PC-9 (cell line): ENCODE results near the gene ATP13A3. TPM values are rescaled to one million over a fixed set of nuclear protein-coding genes. Genes with fewer than 3 reads are reported as not detected.

Experiments
- BruUV-seq: library from RNA; stranded (reverse); fragments of 400-500 nt; replicated peaks from 2 replicates; lab custom pipeline; 2021; lab: Mats Ljungman, UMichigan
- CTCF ChIA-PET: fragments of 300-600 bp; sonication (Branson Sonifier 250); formaldehyde crosslinking; loops from one replicate; lab custom pipeline; 2022; ENCODE audit warnings: antibody characterized with exemption; lab: Charles Lee
- POLR2A ChIA-PET: fragments of 300-600 bp; sonication (Branson Sonifier 250); formaldehyde crosslinking; loops from one replicate; lab custom pipeline; 2022; ENCODE audit warnings: antibody characterized with exemption; ENCODE audit not compliant: unreplicated experiment; lab: Charles Lee
- DNase-seq, 2 experiments: peaks; one replicate each; pipeline versions ENCODE4 v3.0.0 to v3.0.0-alpha.2; 2015 to 2022; ENCODE audit warnings: mixed read lengths in 1 of 2
- H2AFZ ChIP-seq: fragments of 200-600 bp; sonication (generic); 2 replicates; pipeline ENCODE4 v1.8.1; 2017; ENCODE audit warnings: antibody characterized with exemption
- H3F3A ChIP-seq: fragments of 200-600 bp; sonication (generic); 2 replicates; pipeline ENCODE4 v1.8.1; 2017; ENCODE audit warnings: antibody characterized with exemption, mild to moderate bottlenecking, low read depth; ENCODE audit not compliant: insufficient read depth
- H3K27ac ChIP-seq: fragments of 200-600 bp; sonication (generic); 2 replicates; pipeline ENCODE4 v1.6.1; 2016; ENCODE audit warnings: mixed run types
- H3K27me3 ChIP-seq: fragments of 200-600 bp; sonication (generic); 2 replicates; pipeline ENCODE4 v1.6.1; 2016; ENCODE audit warnings: low read depth, mixed run types; ENCODE audit not compliant: insufficient read depth
- H3K36me3 ChIP-seq: fragments of 200-600 bp; sonication (generic); 2 replicates; pipeline ENCODE4 v1.6.1; 2016; ENCODE audit warnings: low read depth, mixed run types
- H3K4me1 ChIP-seq: fragments of 200-600 bp; sonication (generic); replicated peaks from 2 replicates; pipeline ENCODE4 v1.6.1; 2016; ENCODE audit warnings: mixed run types; ENCODE audit not compliant: insufficient read depth
- H3K4me2 ChIP-seq: fragments of 200-600 bp; sonication (generic); 2 replicates; pipeline ENCODE4 v1.6.1; 2017; ENCODE audit warnings: mixed run types
- H3K4me3 ChIP-seq: fragments of 200-600 bp; sonication (generic); 2 replicates; pipeline ENCODE4 v1.6.1; 2016; ENCODE audit warnings: mixed run types
- H3K79me2 ChIP-seq: fragments of 200-600 bp; sonication (generic); 2 replicates; pipeline ENCODE4 v1.6.1; 2017; ENCODE audit warnings: low read depth, mixed run types
- H3K9me2 ChIP-seq: fragments of 200-600 bp; sonication (generic); 2 replicates; pipeline ENCODE4 v1.8.1; 2017; ENCODE audit warnings: mild to moderate bottlenecking; ENCODE audit not compliant: insufficient read depth
- H3K9me3 ChIP-seq: fragments of 200-600 bp; sonication (generic); 2 replicates; pipeline ENCODE4 v1.8.1; 2016; ENCODE audit warnings: low read depth; ENCODE audit not compliant: insufficient read depth
- H4K20me1 ChIP-seq: fragments of 200-600 bp; sonication (generic); 2 replicates; pipeline ENCODE4 v1.8.1; 2017; ENCODE audit not compliant: insufficient read depth
- EZH2 ChIP-seq: fragments of 200-600 bp; sonication (generic); IDR thresholded peaks from 2 replicates; pipeline ENCODE4 v1.8.0; 2017; ENCODE audit warnings: antibody characterized with exemption, low read depth
- intact Hi-C: fragments of 100-400 bp; cut with micrococcal nuclease; formaldehyde crosslinking; loops from one replicate; pipeline ENCODE4 v1.10.0; 2022; ENCODE audit not compliant: unreplicated experiment
- total RNA-seq: library from RNA; stranded (reverse); gene quantifications from 2 replicates; pipeline ENCODE4 v1.2.3, GENCODE V29; 2021
- TF ChIP-seq, protein P1 (sequence below): fragments of 200-600 bp; sonication (generic); conservative IDR thresholded peaks from 2 replicates; pipeline ENCODE4 v1.6.1; 2017; ENCODE audit warnings: mixed run types, antibody characterized with exemption, mild to moderate bottlenecking, moderate library complexity

Gene ATP13A3
- total RNA-seq, 1 experiment from 2014 or later = 242 TPM

DNA sequence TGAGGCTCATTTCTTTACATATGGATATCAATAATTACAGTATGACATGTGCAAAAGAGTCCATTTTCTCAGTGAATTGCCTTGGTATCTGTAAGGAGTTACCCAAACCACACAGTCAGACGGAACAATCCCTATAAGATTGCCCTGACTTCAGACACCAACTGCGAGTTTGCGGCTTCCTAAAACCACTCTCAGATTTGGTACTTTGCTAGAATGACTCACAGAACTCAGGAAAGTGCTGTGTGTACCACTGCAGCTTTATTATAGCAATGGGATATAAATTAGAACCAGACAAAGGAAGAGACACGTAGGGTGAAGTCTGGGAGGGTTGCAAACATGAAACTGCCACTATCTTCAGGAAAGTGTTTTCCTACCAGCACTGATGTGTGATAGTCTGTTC, 45.8 kb upstream of the ATP13A3 start:
- no peak overlapping the region for H2AFZ ChIP-seq
- POLR2A ChIA-PET = no interaction called here
- CTCF ChIA-PET = no interaction called here
- H3K9me3 ChIP-seq = peaks cover 15% of the 10 kb centered on the region
- H3K4me2 ChIP-seq = no peak overlapping the region
- H3K79me2 ChIP-seq = no peaks in the 10 kb centered on the region
- H3K9me2 ChIP-seq = no peaks in the 10 kb centered on the region
- DNase-seq = no peak
- H3K36me3 ChIP-seq = no peaks in the 10 kb centered on the region
- H3K27me3 ChIP-seq = no peaks in the 10 kb centered on the region
- TF ChIP-seq, protein P1, sequence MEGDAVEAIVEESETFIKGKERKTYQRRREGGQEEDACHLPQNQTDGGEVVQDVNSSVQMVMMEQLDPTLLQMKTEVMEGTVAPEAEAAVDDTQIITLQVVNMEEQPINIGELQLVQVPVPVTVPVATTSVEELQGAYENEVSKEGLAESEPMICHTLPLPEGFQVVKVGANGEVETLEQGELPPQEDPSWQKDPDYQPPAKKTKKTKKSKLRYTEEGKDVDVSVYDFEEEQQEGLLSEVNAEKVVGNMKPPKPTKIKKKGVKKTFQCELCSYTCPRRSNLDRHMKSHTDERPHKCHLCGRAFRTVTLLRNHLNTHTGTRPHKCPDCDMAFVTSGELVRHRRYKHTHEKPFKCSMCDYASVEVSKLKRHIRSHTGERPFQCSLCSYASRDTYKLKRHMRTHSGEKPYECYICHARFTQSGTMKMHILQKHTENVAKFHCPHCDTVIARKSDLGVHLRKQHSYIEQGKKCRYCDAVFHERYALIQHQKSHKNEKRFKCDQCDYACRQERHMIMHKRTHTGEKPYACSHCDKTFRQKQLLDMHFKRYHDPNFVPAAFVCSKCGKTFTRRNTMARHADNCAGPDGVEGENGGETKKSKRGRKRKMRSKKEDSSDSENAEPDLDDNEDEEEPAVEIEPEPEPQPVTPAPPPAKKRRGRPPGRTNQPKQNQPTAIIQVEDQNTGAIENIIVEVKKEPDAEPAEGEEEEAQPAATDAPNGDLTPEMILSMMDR = no peak
- no peak for TF ChIP-seq EZH2
- no TSS peak for BruUV-seq
- peaks cover 23% of the 10 kb centered on the region for H3K4me1 ChIP-seq
- H3K4me3 ChIP-seq = no peak overlapping the region
- no peaks in the 10 kb centered on the region for H4K20me1 ChIP-seq
- H3K27ac ChIP-seq = no peak overlapping the region
- peaks cover 40% of the 10 kb centered on the region for H3F3A ChIP-seq
- intact Hi-C loops = no loop called here

DNA sequence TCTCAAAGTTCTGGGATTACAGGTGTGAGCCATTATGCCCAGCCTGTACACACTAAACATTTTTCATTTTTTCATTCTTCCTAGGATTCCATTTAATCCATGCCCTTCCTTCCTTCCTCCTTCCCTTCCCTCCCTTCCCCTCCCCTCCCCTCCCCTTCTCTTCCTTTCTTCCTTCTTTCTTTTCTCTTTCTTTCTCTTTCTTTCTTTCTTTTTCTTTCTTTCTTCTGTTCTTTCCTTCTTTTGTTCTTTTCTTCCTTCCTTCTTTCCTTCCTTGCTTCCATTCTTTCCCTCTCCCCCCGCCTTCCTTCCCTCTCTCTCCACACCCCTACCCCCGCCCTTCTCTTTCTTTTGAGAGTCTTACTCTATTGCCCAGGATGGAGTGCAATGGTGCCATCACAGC, 40.9 kb upstream of the ATP13A3 start:
- TF ChIP-seq, protein P1 = no peak
- no peak for TF ChIP-seq EZH2
- Histone ChIP-seq H3K79me2 (0 out of 2 replicates have a peak, but pooled peaks cover 5% of the 10 kb centered on the region), H3K9me3 (0 out of 2 replicates have a peak, but pooled peaks cover 5% of the 10 kb centered on the region), H2AFZ (no peak overlapping the region), H3K4me1 (peaks cover 27% of the 10 kb centered on the region), H3K4me2 (peak overlapping the region; percentile 32; the same call in 1 of the 2 replicates), H3K36me3 (no peaks in the 10 kb centered on the region), H3K4me3 (no peak overlapping the region), H3K27me3 (no peaks in the 10 kb centered on the region), H3F3A (peaks cover 40% of the 10 kb centered on the region), H4K20me1 (no peaks in the 10 kb centered on the region), H3K27ac (peak overlapping the region; percentile 95), H3K9me2 (no peaks in the 10 kb centered on the region)
- intact Hi-C loops = loop anchor here (1.0 to 2.0 kb wide), 3 partner anchors 10 to 51 kb away; no protein-coding TSS in a partner anchor
- DNase-seq = no peak
- no TSS peak for BruUV-seq
- POLR2A ChIA-PET = interaction anchor here (0.6 to 1.0 kb wide), 5 partner anchors 29 to 610 kb away, joined by 3 to 17 read pairs (median 3); no protein-coding TSS in a partner anchor
- CTCF ChIA-PET = interaction anchor here (0.6 kb wide), 1 partner anchor 38 kb away, joined by 11 read pairs; no protein-coding TSS in a partner anchor

DNA sequence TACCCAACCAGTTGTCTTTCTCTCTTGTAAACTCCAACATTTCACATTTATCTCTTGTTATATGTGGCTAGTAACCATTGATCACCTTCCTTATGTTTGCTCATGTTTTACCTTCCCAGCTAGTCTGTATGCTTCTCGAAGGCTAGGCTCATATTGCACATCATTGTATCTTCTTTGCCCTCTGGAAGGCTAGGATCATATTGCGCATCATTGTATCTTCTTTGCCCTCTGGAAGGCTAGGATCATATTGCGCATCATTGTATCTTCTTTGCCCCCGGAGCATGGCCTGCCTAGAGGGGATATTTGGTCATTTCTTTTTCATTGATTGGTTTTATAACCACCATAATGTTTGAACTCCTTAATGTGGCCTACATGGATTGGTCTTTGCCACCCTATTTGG, 39.4 kb upstream of the ATP13A3 start:
- Histone ChIP-seq H3K4me2 (peak overlapping the region; percentile 47), H3K9me3 (0 out of 2 replicates have a peak, but pooled peaks cover 5% of the 10 kb centered on the region), H3K4me1 (peaks cover 42% of the 10 kb centered on the region), H3K4me3 (no peak overlapping the region), H3K27me3 (no peaks in the 10 kb centered on the region), H3K27ac (peak overlapping the region; percentile 95), H3K36me3 (no peaks in the 10 kb centered on the region), H2AFZ (no peak overlapping the region), H3K79me2 (0 out of 2 replicates have a peak, but pooled peaks cover 5% of the 10 kb centered on the region), H3K9me2 (no peaks in the 10 kb centered on the region), H4K20me1 (no peaks in the 10 kb centered on the region), H3F3A (peaks cover 48% of the 10 kb centered on the region)
- no TSS peak for BruUV-seq
- DNase-seq = peak in 1 of 2 experiments; percentile 9
- POLR2A ChIA-PET = no interaction called here
- CTCF ChIA-PET = no interaction called here
- TF ChIP-seq, protein P1 = no peak
- intact Hi-C loops = loop anchor here (2.0 kb wide), 1 partner anchor 53 kb away; no protein-coding TSS in a partner anchor
